ENCODE data around the gene CDKN2B.

The CDKN2B gene

DNA sequence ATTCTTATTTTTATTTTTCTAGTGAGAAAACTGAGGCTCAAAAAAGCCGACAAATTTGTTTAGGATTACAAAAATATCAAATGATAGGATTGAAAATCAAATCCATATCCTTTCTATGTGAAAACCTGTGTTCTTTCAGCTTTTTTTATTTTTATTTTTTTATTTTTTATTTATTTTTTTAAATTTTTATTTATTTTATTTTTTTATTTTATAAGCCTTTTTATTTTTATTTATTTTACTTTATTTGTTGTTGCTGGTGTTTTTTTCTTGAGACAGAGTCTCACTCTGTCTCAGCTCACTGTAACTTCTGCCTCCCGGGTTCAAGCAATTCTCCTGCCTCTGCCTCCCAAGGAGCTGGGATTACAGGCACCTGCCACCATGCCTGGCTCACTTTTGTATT lies 45.4 kb upstream of the CDKN2B start:
- Histone ChIP-seq H3K79me2 (ENCODE audit: control insufficient read depth, low read length) (no peaks in the 10 kb centered on the region), H3K27me3 (ENCODE audit: control insufficient read depth, low read length) (no peaks in the 10 kb centered on the region), H3K9me3 (ENCODE audit: control insufficient read depth, insufficient read depth, low read length) (no peaks in the 10 kb centered on the region), H3K9me2 (replicated peaks; ENCODE audit: control insufficient read depth, low read length) (no peaks in the 10 kb centered on the region), H3K4me1 (ENCODE audit: control insufficient read depth, low read length) (no peaks in the 10 kb centered on the region), H3K4me2 (ENCODE audit: low read length) (no peak overlapping the region), H3K4me3 (ENCODE audit: low read length) (no peak overlapping the region), H3F3A (ENCODE audit: control insufficient read depth, insufficient read depth) (no peaks in the 10 kb centered on the region), H3K36me3 (ENCODE audit: control insufficient read depth, low read length) (no peaks in the 10 kb centered on the region), H4K20me1 (ENCODE audit: control insufficient read depth, insufficient read depth, low read depth, low read length) (no peaks in the 10 kb centered on the region), H3K27ac (ENCODE audit: low read depth, low read length) (no peak overlapping the region)
- TF ChIP-seq EZH2phosphoT487 (IDR thresholded peaks at IDR 0.05; ENCODE audit: borderline replicate concordance, low read length): no peak

DNA sequence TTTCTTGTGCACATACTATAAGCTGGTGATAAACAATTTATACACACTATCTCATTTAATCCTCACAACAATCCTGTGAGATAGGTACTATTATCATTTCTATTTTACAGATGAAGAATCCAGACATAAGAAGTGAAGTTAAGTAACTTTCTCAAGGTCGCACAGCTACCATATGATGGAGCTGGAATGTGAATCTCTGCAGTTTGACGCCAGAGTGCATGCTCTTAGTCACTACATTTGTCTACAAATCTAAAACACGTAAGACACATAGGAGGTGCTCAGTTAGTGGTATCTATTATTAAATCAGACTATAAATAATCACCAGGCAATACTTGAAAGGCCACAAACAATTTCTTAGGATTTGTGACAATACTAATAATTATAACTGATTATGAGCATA lies 45.0 kb upstream of the CDKN2B start:
- Histone ChIP-seq H3K9me2 (replicated peaks; ENCODE audit: control insufficient read depth, low read length) (no peaks in the 10 kb centered on the region), H3K27ac (ENCODE audit: low read depth, low read length) (no peak overlapping the region), H3F3A (ENCODE audit: control insufficient read depth, insufficient read depth) (no peaks in the 10 kb centered on the region), H3K4me3 (ENCODE audit: low read length) (no peak overlapping the region), H3K9me3 (ENCODE audit: control insufficient read depth, insufficient read depth, low read length) (no peaks in the 10 kb centered on the region), H3K79me2 (ENCODE audit: control insufficient read depth, low read length) (no peaks in the 10 kb centered on the region), H3K4me2 (ENCODE audit: low read length) (no peak overlapping the region), H3K4me1 (ENCODE audit: control insufficient read depth, low read length) (no peaks in the 10 kb centered on the region), H4K20me1 (ENCODE audit: control insufficient read depth, insufficient read depth, low read depth, low read length) (no peaks in the 10 kb centered on the region), H3K27me3 (ENCODE audit: control insufficient read depth, low read length) (no peaks in the 10 kb centered on the region), H3K36me3 (ENCODE audit: control insufficient read depth, low read length) (no peaks in the 10 kb centered on the region)
- TF ChIP-seq EZH2phosphoT487 (IDR thresholded peaks at IDR 0.05; ENCODE audit: borderline replicate concordance, low read length): no peak
- TF ChIP-seq, protein P1, sequence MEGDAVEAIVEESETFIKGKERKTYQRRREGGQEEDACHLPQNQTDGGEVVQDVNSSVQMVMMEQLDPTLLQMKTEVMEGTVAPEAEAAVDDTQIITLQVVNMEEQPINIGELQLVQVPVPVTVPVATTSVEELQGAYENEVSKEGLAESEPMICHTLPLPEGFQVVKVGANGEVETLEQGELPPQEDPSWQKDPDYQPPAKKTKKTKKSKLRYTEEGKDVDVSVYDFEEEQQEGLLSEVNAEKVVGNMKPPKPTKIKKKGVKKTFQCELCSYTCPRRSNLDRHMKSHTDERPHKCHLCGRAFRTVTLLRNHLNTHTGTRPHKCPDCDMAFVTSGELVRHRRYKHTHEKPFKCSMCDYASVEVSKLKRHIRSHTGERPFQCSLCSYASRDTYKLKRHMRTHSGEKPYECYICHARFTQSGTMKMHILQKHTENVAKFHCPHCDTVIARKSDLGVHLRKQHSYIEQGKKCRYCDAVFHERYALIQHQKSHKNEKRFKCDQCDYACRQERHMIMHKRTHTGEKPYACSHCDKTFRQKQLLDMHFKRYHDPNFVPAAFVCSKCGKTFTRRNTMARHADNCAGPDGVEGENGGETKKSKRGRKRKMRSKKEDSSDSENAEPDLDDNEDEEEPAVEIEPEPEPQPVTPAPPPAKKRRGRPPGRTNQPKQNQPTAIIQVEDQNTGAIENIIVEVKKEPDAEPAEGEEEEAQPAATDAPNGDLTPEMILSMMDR (IDR thresholded peaks at IDR 0.05; ENCODE audit: low read depth, low read length, poor library complexity, severe bottlenecking): no peak

DNA sequence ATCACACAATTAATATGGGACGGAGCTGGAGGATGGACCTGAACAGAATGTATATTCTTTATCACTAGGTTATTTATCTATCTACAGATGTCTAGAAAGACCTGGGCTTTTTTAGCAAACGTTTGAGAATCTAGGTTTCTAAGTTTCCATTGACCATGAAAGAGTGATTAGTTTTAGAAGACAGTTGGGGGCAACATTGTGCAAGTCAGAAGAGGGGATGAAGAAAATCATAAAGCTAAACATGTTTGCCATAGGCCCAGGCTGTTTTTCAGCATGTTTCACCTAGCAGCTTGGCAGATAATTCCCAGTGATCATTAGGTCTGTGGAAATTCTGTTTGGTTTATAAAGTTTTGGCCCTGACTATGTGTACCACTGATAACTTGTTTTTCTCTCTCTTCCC lies 44.1 kb upstream of the CDKN2B start:
- Histone ChIP-seq H4K20me1 (ENCODE audit: control insufficient read depth, insufficient read depth, low read depth, low read length) (no peaks in the 10 kb centered on the region), H3K27me3 (ENCODE audit: control insufficient read depth, low read length) (no peaks in the 10 kb centered on the region), H3K4me3 (ENCODE audit: low read length) (no peak overlapping the region), H3K79me2 (ENCODE audit: control insufficient read depth, low read length) (no peaks in the 10 kb centered on the region), H3K4me1 (ENCODE audit: control insufficient read depth, low read length) (no peaks in the 10 kb centered on the region), H3K36me3 (ENCODE audit: control insufficient read depth, low read length) (no peaks in the 10 kb centered on the region), H3K4me2 (ENCODE audit: low read length) (no peak overlapping the region), H3K9me3 (ENCODE audit: control insufficient read depth, insufficient read depth, low read length) (no peaks in the 10 kb centered on the region), H3K27ac (ENCODE audit: low read depth, low read length) (no peak overlapping the region), H3F3A (ENCODE audit: control insufficient read depth, insufficient read depth) (no peaks in the 10 kb centered on the region), H3K9me2 (replicated peaks; ENCODE audit: control insufficient read depth, low read length) (no peaks in the 10 kb centered on the region)
- no peak for TF ChIP-seq EZH2phosphoT487 (IDR thresholded peaks at IDR 0.05; ENCODE audit: borderline replicate concordance, low read length)
- TF ChIP-seq, protein P1 (IDR thresholded peaks at IDR 0.05; ENCODE audit: low read depth, low read length, poor library complexity, severe bottlenecking): no peak

GRCh38 chr9:22052376-22052945 lies 43.4 kb upstream of the CDKN2B start:
- H3K9me3 ChIP-seq (ENCODE audit: control insufficient read depth, insufficient read depth, low read length): no peaks in the 10 kb centered on the region
- no peaks in the 10 kb centered on the region for H3K79me2 ChIP-seq (ENCODE audit: control insufficient read depth, low read length)
- H3K4me1 ChIP-seq (ENCODE audit: control insufficient read depth, low read length): no peaks in the 10 kb centered on the region
- H4K20me1 ChIP-seq (ENCODE audit: control insufficient read depth, insufficient read depth, low read depth, low read length): no peaks in the 10 kb centered on the region
- H3F3A ChIP-seq (ENCODE audit: control insufficient read depth, insufficient read depth): no peaks in the 10 kb centered on the region
- no peak overlapping the region for H3K4me3 ChIP-seq (ENCODE audit: low read length)
- no peak for TF ChIP-seq EZH2phosphoT487 (IDR thresholded peaks at IDR 0.05; ENCODE audit: borderline replicate concordance, low read length)
- TF ChIP-seq, protein P1 (IDR thresholded peaks at IDR 0.05; ENCODE audit: low read depth, low read length, poor library complexity, severe bottlenecking): no peak
- no peaks in the 10 kb centered on the region for H3K36me3 ChIP-seq (ENCODE audit: control insufficient read depth, low read length)
- H3K27me3 ChIP-seq (ENCODE audit: control insufficient read depth, low read length): no peaks in the 10 kb centered on the region
- no peak overlapping the region for H3K4me2 ChIP-seq (ENCODE audit: low read length)
- H3K9me2 ChIP-seq (replicated peaks; ENCODE audit: control insufficient read depth, low read length): no peaks in the 10 kb centered on the region
- no peak overlapping the region for H3K27ac ChIP-seq (ENCODE audit: low read depth, low read length)
